A172 (cell line): ENCODE results near the gene CYP20A1. TPM values are rescaled to one million over a fixed set of nuclear protein-coding genes. Genes with fewer than 3 reads are reported as not detected.
"Not testable (repeated sequence)": the region's sequence is repeated elsewhere in the genome, so short reads cannot be mapped to it uniquely, and the experiment has no call there.

Experiments used
- DNase-seq: peaks from one replicate; pipeline ENCODE4 v3.0.0-alpha.2; 2015; ENCODE audit warnings: low spot score
- total RNA-seq: library from RNA; depleted of rRNA; stranded (reverse); fragments of >200 nt; shearing (Covaris generic); gene quantifications from 2 replicates; pipeline ENCODE4 v1.2.3, GENCODE V29; 2014

Gene CYP20A1
- total RNA-seq, 1 experiment from 2014 or later: 23.1 TPM

DNA sequence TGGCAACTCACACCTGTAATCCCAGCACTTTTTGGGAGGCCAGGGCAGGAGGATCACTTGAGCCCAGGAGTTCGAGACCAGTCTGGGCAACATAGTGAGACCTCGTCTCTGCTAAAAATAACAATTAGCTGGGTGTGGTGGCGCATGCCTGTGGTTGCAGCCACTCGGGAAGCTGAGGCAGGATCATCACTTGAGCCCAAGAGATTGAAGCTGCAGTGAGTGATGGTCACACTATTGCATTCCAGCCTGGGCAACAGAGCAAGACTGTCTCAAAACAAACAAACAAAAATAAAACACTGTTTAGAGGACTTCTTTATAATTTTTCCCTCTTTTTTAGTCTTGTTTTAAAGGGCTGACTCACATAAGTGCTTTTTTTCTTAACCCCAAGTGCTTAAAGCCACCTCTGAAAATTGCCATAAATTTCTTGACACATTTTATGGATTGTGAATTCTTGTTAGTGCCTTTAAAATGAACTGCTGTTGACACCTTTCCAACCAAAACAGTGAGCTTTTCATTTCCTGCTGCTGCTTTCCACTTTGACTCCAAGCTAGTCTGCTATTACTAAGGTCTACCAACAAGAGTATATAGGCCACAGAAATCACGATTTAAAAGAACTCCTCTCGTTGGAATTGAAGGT, 41.7 kb downstream of the CYP20A1 start:
- DNase-seq: peak; percentile 92

DNA sequence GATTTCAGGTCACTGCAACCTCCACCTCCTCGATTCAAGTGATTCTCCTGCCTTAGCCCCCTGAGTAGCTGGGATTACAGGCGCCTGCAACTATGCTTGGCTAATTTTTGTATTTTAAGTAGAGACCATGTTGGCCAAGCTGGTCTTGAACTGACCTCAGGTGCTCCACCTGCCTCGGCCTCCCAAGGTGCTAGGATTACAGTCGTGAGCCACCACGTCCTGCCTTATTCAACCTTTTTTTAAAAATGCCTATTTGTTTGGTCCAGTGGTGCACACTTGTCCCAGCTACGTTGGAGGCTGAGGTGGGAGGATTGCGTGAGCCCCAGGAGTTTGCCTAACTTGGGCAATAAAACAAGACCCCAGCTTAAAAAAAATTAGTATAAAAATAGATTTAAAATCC, 43.3 kb downstream of the CYP20A1 start:
- no peak for DNase-seq

DNA sequence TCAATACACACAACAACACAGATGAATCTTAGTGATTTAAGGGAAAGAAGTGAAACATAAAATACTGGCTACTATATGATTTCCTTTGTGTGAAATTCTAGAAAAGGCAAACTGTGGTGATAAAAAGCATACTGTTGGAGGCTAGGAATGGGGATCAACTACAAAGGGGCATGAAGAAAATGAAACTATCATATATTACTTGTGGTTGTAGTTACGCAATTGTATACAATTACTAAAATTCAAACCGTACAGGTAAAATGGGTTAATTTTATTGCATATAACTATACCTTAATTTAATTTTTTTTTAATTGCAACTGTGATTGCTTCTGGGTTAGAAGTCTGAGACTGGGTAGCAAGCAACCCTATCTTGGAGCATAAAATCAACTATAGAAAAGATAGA, 47.7 kb downstream of the CYP20A1 start:
- no peak for DNase-seq

DNA sequence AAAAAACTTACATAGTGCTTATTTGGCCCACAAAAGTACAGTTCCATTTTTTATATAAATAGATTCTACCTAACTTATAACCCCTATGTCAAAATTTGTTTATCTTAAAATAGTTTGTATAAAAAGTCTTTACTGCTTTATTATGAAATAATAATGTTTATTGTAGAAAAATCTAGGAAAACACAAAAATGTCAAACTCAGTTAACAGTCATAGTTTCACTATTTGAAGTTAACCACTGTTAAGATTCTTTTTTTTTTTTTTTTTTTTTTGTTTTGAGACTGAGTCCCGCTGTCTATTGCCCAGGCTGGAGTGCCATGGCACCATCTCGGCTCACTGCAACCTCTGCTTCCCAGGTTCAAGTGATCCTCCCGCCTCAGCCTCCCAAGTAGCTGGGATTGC, 62.8 kb downstream of the CYP20A1 start:
- DNase-seq: no peak

DNA sequence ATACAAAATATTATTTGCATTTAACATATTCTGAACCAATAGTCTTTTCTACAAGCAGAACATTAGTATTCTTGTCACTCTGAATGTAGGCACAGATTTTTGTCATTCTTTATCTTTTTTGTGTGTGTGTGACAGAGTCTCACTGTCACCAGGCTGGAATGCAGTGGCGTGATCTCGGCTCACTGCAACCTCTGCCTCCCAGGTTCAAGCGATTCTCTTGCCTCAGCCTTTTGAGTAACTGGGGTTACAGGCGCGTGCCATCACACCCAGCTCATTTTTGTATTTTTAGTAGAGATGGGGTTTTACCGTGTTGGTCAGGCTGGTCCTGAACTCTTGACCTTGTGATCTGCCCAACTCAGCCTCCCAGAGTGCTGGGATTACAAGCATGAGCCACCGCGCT, 63.8 kb downstream of the CYP20A1 start:
- DNase-seq: not testable (repeated sequence)

DNA sequence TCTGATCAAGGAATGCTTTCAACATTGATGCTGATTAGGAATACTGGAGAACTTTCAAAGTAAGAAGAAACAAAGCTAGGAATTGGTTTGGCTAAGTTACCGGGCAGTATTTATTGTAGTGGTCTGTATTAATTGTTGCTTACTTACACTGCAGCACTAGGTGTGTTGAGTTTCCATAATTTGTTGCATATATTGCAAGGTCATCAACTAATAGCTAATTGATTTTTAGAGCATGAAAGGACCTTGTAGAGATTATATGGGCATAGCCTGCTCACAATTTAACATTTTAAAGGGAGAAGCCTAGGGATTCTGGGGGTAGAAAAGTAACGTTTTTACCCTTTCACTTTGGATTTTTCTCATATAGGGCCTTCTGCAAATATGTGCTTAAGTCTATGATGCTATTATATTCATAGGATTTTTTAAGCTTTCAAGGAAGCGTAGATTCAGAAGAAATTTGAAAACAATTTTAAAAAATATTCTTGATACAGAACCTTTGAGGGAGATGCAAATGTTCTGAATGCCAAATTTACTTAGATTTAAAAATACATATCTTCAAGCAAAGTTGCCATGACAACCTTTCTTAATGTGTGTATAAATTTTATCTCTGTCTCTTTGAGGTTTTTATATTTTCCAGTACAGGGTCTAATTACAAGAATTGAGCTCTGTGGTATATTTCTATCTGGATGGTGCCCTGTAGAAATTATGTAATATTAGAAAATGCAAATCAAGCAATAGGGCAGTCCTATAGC, 72.0 kb downstream of the CYP20A1 start:
- no peak for DNase-seq

DNA sequence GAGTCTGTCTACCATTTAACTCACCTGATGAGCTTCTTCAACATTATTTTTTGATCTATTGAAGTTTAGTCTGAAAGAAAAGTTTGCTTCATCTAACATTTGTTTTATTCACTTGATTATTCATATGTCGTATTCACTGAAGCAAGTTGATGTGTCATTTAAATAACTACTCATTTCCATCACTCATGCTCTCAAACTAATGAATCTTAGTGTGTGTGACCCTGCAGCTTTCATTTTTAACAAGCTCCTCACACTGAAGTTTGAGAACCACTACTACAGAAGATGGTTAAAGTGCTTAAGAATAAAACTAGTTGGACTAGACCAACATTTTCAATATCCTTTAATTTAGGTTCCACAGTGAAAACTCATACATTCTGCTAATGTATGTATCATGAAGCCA, 87.5 kb downstream of the CYP20A1 start:
- DNase-seq: no peak

DNA sequence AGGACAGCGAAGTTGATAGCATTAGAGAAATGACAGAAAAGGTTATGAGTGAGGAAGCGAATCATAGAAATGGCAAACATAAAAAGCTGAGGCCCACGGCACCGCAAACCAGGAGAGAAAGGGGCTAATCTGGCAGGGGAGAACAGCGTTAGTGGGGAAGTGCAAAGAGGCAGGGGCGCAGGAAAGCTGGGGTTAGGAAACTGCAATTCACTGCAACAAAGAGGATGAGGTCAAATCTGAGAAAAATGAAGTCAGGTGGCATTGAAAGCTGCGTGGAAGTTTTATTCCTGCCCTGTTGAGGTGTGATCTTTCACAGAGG, 88.7 kb downstream of the CYP20A1 start:
- no peak for DNase-seq

DNA sequence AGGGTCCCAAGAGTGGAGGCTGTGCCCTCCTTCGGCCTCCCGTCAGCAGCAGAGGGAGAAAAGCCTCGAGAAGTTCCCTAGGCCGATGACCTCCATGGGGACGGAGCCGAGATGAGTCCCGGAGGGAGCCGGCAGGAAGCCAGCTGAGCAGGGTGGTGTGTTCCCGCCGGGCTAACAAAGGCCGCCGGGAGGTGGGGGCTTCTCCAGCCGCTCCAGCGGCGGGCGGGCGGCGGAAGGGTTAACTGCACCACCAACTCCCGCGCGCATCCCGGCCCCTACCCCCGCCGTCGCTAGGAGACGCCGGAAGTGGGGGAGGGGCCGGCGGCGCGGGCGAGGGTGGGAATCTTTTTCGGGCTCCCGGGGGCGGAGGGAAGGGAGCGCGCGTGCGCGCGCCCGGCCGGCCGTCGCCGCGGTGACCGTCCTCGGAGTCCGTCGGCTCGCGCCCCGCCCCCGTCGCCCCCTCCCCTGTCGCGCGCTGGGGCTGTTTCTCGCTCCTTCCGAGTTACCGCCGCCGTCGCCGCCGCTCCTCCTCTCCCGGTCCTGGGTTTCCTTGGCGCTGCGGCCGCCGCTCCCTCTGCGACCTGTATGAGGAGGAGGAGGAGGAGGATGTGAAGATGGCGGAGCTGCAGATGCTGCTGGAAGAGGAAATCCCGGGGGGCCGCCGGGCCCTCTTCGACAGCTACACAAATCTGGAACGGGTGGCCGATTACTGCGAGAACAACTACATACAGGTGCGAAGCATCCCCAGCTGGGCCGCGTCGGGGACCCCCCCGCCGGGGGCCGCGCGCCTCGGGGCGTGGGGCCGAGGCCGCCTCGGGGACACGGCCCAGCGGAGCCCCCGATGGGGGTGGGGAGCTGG, 89.3 kb downstream of the CYP20A1 start, which contains the start of gene ABI2:
TSS of gene ABI2 (plus strand) at position 494 of the 859 bp plus-strand sequence. CDS start at position 615, 121 bp downstream.
- DNase-seq: peak; percentile 78

DNA sequence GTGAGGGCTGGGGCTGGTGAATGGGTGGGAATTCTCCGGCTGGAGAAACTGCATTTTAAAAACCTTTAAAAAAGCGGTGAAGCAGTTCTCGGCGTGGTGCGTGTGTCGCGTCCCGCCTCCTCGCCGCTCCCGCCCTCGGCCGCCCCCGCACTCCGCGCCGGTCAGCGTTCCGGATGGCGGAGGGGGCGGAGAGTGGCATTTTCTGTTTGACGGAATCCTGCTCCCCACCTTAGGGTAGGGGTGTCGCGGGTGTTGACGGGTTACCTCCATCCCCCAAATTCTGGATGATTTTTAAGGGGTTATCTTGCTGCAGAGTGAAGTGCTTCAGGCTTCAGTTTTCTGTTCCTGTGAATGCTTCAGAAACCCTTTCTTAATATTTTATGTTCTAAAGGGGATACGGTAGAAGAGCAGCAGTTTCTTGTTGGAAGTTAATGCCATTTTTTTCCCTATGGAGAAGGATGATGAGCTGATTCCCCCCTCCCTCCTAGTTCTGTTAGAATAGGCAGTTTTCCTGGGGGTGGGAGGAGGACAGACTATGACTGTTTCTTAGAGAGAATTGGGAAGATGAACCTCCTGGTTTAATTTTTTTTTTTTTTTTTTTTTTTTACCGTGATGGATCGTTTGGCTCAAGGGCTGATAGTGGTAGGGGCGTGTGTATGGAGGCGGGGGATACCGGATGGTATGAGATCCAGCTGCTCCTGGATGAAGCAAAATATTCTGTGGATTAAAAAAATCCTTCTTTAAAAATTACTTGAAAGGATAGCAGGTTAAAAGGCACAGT, 90.1 kb downstream of the CYP20A1 start:
- peak; percentile 33 for DNase-seq

DNA sequence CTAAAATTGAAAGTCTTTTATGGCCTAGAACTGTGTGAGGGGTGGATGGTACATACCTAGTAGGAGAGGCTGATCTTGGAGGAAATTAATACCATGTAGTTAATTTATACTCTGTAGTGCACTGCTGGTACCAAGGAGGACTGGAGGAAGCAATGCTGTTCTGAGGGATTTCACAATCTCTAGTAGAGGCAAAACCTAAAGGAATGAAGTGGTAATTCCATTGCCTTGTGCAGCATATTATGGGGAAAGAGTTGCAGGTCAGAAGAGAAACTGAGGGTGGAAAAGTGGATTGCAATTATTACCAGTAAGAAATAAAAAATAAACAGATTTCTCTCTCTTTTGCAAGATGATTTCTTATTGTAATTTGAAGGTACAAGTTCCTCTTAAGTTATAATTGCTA, 91.6 kb downstream of the CYP20A1 start:
- DNase-seq: no peak

DNA sequence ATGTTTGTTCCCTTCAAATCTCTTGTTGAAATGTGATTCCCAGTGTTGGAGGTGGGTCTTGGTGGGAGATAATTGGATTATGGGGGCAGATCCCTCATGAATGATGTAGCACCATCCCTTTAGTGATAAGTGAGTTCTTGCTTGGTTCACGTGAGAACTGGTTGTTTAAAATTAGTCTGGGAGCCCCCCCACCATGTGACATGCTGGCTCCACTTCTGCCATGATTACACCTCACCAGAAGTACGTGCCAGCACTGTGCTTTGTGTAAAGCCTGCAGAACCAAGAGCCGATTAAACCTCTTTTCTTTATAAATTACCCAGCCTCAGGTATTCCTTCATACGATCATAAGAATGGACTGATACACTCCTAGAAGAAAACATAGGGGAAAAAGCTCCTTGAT, 99.5 kb downstream of the CYP20A1 start:
- no peak for DNase-seq

DNA sequence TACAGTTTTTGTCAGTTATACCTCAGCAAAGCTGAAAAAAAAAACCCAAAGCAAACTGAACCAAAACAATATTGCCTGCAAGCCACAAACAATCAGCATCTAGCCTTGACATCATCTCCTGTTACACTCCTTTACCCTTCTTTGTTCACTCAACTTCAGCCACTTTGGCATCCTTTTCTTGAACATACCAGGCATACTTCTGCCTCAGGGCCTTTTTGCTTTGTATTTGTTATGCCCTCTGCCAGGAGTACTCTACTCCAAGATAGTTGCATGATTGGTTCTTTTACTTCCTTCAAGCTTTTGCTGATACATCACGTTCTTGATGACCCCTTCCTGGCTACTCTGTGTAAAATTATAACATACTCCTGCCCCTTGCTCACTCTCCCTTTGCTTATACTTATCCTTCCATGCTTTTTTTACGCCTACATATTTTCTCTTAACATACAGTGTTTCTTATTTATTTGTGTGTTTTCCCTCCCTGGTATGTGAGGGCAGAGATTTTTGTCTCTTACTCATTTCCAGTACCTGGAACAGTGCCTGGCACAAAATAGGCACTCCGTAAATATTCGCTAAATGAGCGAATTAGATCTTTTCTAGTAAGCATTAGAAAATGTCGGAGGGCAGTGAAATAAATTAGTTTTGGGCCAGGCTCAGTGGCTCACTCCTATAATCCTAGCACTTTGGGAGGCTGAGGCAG, 102.1 kb downstream of the CYP20A1 start:
- DNase-seq: peak; percentile 75

DNA sequence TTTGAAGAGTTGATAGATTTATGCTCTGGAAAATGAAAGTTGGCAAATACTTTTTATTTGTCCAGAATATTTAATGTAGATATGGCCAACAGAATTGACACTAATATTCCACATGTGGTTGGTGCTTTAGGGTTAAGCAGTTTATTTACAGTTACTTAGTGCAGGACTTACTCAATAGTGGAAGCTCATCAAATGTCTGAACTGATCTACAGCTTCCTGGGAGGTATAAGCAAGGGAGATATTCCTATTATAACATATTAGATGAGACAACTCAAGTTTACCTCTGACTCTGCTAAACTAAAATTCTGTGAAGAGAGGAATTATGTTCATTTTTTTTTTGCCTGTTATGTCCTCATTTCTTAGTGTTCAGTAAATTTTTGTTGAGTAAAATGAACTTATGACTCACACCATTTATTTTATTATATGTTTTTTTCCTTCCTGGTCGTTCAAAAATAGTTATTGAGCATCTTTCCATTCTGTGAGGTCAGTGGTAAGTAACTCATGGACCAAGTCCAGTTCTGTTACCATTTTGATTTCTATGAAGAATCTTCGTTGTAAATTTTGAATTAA, 103.0 kb downstream of the CYP20A1 start:
- no peak for DNase-seq

DNA sequence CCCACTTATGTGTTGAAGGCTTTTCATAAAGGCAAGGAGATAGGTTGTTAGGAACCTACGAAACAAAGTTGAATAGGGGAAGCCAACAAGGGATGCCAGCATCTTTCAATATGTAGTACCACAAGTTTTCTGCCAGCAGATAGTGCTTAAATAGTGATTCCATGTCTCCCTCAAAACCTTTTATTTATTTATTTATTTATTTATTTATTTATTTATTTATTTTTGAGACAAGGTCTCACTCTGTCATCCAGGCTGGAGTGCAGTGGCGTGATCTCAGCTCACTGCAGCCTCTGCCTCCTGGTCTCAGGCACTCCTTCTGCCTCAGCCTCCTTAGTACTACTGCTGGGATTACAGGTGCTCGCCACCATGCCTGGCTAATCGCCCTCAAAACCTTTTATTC, 103.6 kb downstream of the CYP20A1 start:
- not testable (repeated sequence) for DNase-seq

DNA sequence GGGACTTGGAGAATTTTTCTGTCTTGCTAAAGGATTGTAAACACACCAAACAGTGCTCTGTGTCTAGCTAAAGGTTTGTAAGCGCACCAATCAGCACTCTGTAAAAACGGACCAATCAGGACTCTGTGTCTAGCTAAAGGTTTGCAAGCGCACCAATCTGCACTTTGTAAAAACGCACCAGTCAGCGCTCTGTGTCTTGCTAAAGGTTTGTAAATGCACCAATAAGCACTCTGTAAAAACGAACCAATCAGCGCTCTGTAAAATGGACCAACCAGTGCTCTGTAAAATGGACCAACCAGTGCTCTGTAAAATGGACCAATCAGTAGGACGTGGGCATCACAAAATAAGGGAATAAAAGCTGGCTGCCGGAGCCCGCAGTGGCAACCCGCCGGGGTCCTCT, 105.8 kb downstream of the CYP20A1 start:
- peak; percentile 4 for DNase-seq

DNA sequence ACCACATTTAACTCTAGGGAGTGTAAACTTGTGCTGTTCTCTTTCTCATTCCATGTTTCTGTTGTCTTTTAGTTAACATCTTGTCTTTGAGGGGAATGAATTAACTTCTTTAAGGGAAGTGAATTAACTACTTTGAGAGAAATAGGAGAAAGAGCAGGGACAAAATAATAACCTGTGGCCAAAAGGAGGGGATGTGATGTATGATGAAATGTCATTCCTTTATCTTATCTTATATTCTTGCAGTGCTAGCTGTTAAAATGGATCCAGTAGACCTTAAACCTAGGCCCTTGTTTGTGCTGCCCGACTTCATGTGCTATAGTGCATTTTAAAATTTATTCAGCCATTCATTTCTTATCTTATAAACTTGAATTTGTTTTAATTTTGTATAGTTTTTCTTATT, 107.8 kb downstream of the CYP20A1 start:
- no peak for DNase-seq

DNA sequence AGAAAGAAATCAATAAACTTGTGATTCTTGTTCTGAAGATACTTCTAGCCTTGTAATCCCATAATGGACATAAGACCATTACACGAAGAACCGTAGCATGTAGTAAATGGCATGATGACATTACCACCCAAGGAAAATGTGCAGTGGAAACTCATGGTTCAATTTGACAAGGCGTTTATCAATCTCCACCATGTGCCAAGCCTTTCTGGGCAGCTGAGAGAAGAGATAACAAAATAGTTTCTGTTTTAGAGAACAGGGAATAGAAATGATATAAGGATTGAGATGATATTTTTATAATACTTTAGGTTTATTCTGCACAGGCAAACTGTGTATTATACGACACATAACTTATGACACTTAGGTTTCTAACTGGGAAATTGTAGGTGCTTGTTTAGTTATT, 108.6 kb downstream of the CYP20A1 start:
- DNase-seq: no peak

DNA sequence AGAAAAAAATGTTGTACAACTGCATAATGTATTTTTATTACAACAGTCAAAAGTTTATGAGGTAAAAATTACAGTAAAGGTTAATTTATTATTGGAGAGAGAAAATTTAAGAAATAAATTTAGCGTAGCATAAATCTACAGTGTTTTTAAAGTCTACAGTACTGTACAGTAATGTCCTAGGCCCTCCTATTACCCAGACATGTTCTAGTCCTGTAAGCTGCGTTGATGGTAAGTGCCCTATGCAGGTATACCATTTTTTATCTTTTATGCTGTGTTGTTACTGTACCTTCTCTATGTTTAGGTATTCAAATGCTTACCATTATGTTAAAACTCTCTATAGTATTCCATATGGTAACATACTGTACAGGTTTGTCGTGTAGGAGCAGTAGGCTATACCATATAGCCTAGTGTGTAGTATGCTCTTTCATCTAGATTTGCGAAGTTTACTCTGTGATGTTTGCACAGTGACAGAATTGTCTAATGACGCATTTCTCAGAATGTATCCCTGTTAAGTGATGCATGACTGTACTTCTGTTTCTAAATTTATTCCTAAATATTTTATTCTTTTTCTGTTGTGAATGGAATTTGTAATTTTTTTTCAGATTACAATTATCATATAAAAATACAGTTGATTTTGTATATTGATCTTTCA, 113.9 kb downstream of the CYP20A1 start:
- no peak for DNase-seq

DNA sequence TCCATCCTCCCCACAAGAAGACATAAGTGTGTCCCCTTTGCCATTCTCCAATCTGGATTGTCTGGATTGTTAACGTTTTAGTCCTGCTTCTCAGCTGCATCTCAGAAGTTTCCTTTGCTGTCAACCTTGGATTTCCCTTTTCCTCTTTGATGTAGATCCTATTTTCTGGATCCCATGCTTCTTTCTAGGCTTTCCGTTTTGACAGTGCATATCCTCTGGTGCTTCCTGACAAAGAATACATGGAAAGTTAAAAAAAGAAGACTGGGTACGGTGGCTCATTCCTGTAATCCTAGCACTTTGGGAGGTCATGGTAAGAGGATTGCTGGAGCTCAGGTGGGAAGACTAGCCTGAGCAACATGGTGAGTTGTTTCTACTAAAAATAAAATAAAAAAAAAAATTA, 116.1 kb downstream of the CYP20A1 start:
- DNase-seq: no peak
